C4-2B (cell line): ENCODE data around the gene MAP3K20.

Source experiments
- H3K27ac ChIP-seq: fragments of 450-650 bp; 2 replicates; pipeline ENCODE4 v1.5.1; 2017
- ZFX ChIP-seq: fragments of 450-650 bp; IDR thresholded peaks from 2 replicates; pipeline ENCODE4 v1.6.1; 2017
- TF ChIP-seq, protein P1 (sequence below): fragments of 450-650 bp; conservative IDR thresholded peaks from 2 replicates; pipeline ENCODE4 v1.5.1; 2017; ENCODE audit warnings: mild to moderate bottlenecking

Gene MAP3K20

DNA sequence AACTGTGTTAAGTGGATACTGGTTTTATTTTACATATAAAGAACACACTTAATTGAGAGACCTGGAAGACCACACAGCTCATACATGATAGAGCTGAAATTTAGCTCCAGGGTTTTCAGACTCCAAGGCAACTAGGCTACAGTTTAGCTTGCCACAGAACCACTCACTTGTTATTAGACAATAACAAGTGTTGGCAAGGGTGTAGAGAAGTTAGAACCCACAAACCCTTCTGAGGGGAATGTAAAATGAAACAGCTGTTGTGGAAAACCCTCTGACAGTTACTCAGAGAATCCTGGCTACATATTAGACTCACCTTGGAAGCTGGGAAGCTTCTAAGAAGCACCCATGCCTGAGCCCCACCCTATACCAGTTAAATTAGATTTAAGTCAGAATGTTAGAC lies 75.3 kb downstream of the MAP3K20 start:
- no peak for TF ChIP-seq ZFX
- TF ChIP-seq, protein P1, sequence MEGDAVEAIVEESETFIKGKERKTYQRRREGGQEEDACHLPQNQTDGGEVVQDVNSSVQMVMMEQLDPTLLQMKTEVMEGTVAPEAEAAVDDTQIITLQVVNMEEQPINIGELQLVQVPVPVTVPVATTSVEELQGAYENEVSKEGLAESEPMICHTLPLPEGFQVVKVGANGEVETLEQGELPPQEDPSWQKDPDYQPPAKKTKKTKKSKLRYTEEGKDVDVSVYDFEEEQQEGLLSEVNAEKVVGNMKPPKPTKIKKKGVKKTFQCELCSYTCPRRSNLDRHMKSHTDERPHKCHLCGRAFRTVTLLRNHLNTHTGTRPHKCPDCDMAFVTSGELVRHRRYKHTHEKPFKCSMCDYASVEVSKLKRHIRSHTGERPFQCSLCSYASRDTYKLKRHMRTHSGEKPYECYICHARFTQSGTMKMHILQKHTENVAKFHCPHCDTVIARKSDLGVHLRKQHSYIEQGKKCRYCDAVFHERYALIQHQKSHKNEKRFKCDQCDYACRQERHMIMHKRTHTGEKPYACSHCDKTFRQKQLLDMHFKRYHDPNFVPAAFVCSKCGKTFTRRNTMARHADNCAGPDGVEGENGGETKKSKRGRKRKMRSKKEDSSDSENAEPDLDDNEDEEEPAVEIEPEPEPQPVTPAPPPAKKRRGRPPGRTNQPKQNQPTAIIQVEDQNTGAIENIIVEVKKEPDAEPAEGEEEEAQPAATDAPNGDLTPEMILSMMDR = no peak
- H3K27ac ChIP-seq = no peak overlapping the region

DNA sequence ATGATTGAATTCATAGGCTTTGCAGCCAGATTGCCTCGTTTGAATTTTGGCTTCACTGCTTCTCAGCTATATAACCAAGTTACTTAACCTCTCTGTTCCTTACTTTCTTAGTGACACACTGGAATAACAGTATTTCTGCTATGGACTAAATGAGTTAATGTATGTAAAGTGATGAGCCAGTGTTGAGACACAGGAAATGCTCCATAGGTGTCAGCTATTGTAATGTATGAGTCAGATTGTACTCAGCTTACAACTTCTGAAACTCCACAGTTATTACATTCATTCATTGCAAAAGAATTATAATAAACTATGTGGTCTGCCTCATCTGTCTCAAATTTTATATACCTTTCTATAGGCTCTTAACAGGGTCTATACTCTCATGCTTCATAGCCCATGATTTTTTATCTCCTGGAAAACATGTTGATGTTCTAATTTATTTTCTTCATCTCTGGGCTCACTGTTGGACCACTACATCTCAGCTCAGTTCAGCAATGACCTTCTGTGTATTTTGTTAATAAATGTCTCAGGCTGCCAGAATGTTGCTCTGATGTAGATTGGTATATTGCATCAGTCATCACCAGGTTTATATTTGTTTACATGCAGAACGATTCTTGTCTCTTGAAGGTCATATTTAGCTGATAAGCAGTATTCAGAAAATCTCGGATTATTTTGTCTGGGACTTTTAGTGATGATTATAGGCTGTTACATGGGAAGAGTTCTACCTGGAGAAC lies 76.2 kb downstream of the MAP3K20 start:
- TF ChIP-seq ZFX = no peak
- H3K27ac ChIP-seq = no peak overlapping the region

- H3K27ac ChIP-seq = no peak overlapping the region
- TF ChIP-seq ZFX = no peak
- TF ChIP-seq, protein P1 = no peak
Observed at GRCh38 chr2:173153301-173153885, 77.7 kb downstream of the MAP3K20 start.

DNA sequence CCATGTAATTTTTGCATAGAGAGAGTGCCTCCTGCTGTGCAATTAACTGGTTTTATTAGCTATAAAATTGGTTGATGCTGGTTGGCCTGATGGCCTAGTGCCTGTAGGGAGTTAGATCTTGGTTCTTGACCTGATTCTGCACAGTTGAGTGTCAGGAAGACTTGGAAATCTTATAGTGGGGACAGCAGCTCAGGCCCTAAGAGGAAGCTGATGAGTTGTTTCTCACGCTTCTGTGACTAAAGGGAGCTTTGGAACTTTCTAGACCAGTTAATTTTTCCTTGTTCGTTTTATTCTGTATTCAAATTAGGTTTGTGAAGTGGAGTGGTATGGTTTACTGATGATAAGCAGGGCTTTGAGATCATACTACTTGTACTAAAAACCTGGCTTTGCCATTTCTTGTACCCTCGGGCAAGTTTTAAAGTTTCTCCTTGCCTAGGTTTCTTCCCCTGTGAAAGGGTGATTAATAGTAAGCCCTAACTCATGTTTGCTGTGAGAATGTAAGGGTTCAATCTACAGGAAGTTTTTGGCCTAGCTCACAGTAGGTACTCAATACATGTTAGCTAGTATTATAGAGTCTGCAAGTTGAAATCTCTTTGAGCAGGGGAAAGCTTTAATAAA lies 82.1 kb downstream of the MAP3K20 start:
- H3K27ac ChIP-seq = no peak overlapping the region
- TF ChIP-seq, protein P1 = no peak; the same call in 1 of the 2 replicates
- TF ChIP-seq ZFX = no peak

- H3K27ac ChIP-seq = no peak overlapping the region
- TF ChIP-seq ZFX = no peak
- TF ChIP-seq, protein P1 = no peak
Observed at GRCh38 chr2:173159791-173160463, 84.3 kb downstream of the MAP3K20 start.

GRCh38 chr2:173160618-173161017 lies 85.0 kb downstream of the MAP3K20 start:
- no peak overlapping the region for H3K27ac ChIP-seq
- TF ChIP-seq, protein P1 = no peak
- TF ChIP-seq ZFX = no peak

DNA sequence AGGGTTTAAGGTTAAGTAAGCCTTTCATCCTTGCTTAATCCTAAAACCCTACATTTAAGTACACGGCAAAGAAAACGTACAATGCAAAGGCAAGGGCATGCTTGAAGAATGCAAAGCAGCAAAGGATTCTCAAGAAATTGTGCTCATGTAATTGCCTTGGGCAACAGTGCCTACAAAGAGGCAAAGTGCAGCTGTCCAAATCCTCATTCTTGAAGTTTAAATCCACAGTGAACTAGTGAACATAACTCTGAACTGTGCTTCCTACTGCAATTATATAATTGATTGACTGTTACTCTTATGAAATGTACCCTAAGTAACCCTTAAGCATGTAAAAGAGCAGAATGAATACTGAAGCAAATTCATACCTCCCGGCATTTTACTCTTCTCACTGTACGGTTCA lies 85.4 kb downstream of the MAP3K20 start:
- H3K27ac ChIP-seq = no peak overlapping the region
- no peak for TF ChIP-seq ZFX
- TF ChIP-seq, protein P1 = no peak
